NB4 (cell line): ENCODE measurements around the gene ZCCHC7.
"Not testable (repeated sequence)": the region's sequence is repeated elsewhere in the genome, so short reads cannot be mapped to it uniquely, and the experiment has no call there.

Experiments
- DNase-seq: peaks from one replicate; pipeline ENCODE4 v3.0.0; 2010; ENCODE audit warnings: low read depth
- H3K4me3 ChIP-seq: one replicate; pipeline ENCODE4 v1.5.1; 2011; ENCODE audit warnings: mild to moderate bottlenecking, low read depth, low read length, moderate library complexity
- MYC ChIP-seq: IDR thresholded peaks from 2 replicates; pipeline ENCODE4 v1.6.1; 2011; ENCODE audit warnings: low read depth, low read length
- POLR2A ChIP-seq: IDR thresholded peaks from 2 replicates; pipeline ENCODE4 v1.6.1; 2011; ENCODE audit warnings: mild to moderate bottlenecking; ENCODE audit not compliant: insufficient read length; ENCODE audit errors: extremely low read depth
- TF ChIP-seq, protein P1 (sequence below): IDR thresholded peaks from one replicate; pipeline ENCODE4 v1.5.1; 2012; ENCODE audit warnings: low read depth, low read length
- TF ChIP-seq, protein P2 (sequence below): IDR thresholded peaks from 2 replicates; pipeline ENCODE4 v1.6.1; 2011; ENCODE audit warnings: low read depth, low read length

ZCCHC7 gene

DNA sequence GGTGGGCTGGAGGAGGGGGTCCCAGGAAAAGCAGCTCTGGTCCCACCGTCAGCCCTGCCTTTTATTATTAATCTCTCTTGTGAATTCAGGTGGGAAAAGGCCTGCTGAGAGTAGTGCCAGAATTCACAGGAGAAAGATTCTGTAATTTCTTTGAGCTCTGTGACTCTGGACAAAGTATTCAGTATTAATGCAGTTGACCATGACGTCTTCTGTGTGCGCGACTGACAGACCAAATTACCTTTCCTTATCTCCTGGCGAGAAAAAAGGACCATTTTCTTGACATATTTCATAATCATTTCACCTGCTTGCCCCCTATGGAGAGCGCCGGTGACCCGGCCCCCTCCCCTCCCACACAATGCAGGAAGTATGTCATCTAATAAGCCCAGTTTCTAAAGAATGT, 275.3 kb downstream of the ZCCHC7 start:
- no peak overlapping the region for H3K4me3 ChIP-seq
- TF ChIP-seq, protein P1, sequence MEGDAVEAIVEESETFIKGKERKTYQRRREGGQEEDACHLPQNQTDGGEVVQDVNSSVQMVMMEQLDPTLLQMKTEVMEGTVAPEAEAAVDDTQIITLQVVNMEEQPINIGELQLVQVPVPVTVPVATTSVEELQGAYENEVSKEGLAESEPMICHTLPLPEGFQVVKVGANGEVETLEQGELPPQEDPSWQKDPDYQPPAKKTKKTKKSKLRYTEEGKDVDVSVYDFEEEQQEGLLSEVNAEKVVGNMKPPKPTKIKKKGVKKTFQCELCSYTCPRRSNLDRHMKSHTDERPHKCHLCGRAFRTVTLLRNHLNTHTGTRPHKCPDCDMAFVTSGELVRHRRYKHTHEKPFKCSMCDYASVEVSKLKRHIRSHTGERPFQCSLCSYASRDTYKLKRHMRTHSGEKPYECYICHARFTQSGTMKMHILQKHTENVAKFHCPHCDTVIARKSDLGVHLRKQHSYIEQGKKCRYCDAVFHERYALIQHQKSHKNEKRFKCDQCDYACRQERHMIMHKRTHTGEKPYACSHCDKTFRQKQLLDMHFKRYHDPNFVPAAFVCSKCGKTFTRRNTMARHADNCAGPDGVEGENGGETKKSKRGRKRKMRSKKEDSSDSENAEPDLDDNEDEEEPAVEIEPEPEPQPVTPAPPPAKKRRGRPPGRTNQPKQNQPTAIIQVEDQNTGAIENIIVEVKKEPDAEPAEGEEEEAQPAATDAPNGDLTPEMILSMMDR = no peak
- TF ChIP-seq, protein P2, sequence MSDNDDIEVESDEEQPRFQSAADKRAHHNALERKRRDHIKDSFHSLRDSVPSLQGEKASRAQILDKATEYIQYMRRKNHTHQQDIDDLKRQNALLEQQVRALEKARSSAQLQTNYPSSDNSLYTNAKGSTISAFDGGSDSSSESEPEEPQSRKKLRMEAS = no peak
- TF ChIP-seq MYC (no peak), POLR2A (no peak)
- DNase-seq = no peak

DNA sequence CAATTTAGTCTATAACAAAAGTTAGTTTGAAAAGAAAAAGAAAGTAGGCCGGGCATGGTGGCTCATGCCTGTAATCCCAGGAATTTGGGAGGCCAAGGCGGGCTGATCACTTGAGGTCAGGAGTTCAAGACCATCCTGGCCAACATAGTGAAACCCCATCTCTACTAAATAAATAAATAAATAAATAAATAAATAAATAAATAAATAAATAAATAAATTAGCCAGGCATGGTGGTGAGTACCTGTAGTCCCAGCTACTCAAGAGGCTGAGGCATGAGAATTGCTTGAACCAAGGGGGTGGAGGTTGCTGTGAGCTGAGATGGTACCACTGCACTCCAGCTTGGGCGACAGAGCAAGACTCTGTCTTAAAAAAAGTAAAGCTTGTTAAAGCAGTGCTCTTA, 277.6 kb downstream of the ZCCHC7 start:
- H3K4me3 ChIP-seq, DNase-seq: not testable (repeated sequence)

DNA sequence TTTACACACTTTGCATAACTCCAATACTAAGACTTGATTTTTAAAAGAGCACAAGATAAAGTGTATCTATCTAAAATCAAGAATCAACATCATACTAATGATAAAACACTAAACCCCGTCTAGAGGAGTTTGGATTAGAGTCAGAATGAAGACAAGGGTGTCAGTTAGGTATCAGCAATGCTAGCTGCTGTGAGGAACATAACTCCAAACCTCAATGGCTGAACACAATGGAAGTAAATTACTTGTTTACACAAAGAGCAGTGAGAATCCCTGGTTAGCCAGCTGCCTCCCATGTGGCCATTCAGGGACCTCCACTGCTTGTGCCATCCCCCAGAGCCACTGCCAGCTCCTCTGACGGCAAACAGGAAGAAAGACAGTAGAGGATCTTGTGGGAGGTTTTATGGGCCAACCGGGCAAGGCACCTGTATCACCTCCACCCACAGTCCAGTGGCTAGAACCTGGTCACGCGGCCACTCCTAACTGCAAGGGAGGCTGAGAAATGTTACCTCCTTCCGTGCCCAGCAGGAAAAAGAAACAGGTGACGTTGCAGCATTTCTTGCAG, 278.2 kb downstream of the ZCCHC7 start:
- no peak for DNase-seq
- no peak for TF ChIP-seq MYC
- TF ChIP-seq, protein P1 = no peak
- TF ChIP-seq, protein P2 = no peak
- no peak for TF ChIP-seq POLR2A
- no peak overlapping the region for H3K4me3 ChIP-seq

DNA sequence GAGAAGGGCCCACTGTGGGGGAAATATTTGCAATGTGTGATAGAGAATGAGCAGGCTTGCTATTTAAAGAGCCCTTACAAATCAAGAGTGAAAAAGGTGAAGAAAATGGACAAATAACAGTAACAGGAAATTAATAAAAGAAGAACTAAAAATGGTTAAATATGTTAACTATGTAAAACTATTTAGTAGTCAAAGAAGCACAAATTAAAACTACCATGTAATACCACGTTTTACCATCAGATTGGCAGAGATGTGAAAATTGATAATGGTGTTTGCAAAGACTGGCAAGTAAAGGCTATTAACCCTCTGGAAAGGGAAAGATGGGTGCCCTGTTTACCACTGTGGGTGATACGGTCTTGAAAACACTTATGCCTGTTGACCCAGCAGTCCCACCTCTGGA, 279.0 kb downstream of the ZCCHC7 start:
- DNase-seq = no peak
- H3K4me3 ChIP-seq = no peak overlapping the region
- TF ChIP-seq, protein P1 = no peak
- TF ChIP-seq, protein P2 = no peak
- no peak for TF ChIP-seq POLR2A
- TF ChIP-seq MYC = no peak

DNA sequence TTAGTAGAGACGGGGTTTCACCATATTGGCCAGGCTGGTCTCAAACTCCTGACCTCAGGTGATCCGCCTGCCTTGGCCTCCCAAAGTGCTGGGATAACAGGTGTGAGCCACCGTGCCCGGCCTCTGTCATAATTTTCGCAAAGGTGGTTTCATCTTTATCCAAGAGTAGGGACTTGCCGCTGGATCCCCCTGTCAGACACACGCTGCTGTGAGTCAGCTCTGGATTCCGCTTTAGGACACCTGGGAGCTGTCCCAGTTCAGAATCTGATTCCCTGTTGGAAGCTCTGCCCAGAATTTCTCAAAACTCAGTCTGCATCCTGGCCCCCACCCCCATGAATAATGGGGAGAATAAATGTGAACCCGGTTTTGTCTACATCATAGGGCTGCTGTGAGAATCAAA, 284.2 kb downstream of the ZCCHC7 start:
- no peak for DNase-seq
- H3K4me3 ChIP-seq = no peak overlapping the region
- TF ChIP-seq MYC (no peak), POLR2A (no peak)
- TF ChIP-seq, protein P2 = no peak
- TF ChIP-seq, protein P1 = no peak

DNA sequence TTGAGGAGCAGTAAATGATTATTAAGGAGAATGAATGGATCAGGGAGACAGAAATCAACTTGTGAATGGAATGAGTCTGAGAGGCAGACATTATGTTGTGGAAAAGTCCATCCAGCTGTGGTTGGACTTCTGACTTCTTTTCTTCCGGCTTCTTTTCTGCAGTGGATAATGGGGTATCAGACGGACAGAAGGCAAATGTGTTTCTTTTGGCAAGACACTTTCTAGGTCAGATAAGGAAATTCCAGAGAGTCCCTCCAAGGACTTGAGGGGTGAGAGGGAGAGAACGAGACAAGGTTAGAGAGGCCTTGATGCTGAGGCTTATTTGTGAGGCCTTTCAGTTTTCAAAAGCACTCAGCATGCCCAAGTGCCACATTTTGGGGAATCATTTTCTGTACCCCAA, 285.0 kb downstream of the ZCCHC7 start:
- TF ChIP-seq, protein P1 = no peak
- TF ChIP-seq, protein P2 = no peak
- no peak for TF ChIP-seq POLR2A
- no peak for TF ChIP-seq MYC
- DNase-seq = no peak
- no peak overlapping the region for H3K4me3 ChIP-seq
